HG02885 (cell line): ENCODE data around the gene MLH1.
A peak's percentile ranks its signal among the peaks of the same experiment; 100 is the strongest.
"Not testable (repeated sequence)": the region's sequence is repeated elsewhere in the genome, so short reads cannot be mapped to it uniquely, and the experiment has no call there.

ENCODE experiments used
- ATAC-seq: cut with Tn5 transposase; IDR thresholded peaks from one replicate; pipeline ENCODE4 v1.9.1; 2021; ENCODE audit warnings: mild to moderate bottlenecking; ENCODE audit not compliant: unreplicated experiment, poor library complexity

Gene MLH1

GRCh38 chr3:36993326-36994283, at the start of gene MLH1:
Gene MLH1 (plus strand): TSS chr3:36993518. CDS start chr3:36993548, 30 bp downstream.
- peak; percentile 91 for ATAC-seq

- no peak for ATAC-seq
Observed at GRCh38 chr3:36943601-36944000, 49.7 kb upstream of the MLH1 start.

- ATAC-seq = peak; percentile 55
Observed at GRCh38 chr3:36944012-36944640, 49.2 kb upstream of the MLH1 start.

GRCh38 chr3:36944641-36945270, 48.6 kb upstream of the MLH1 start, which contains the start of gene TRANK1:
Gene TRANK1 (minus strand): TSS chr3:36945054. CDS start chr3:36944809, 245 bp downstream.
- peak; percentile 75 for ATAC-seq

GRCh38 chr3:36945333-36945980, 47.9 kb upstream of the MLH1 start:
- no peak for ATAC-seq

- not testable (repeated sequence) for ATAC-seq
Observed at GRCh38 chr3:36947814-36948213, 45.5 kb upstream of the MLH1 start.

- no peak for ATAC-seq
Observed at GRCh38 chr3:36954452-36955134, 38.7 kb upstream of the MLH1 start.

GRCh38 chr3:36956155-36956554, 37.2 kb upstream of the MLH1 start:
- no peak for ATAC-seq

GRCh38 chr3:36957063-36957462, 36.3 kb upstream of the MLH1 start:
- ATAC-seq = no peak

GRCh38 chr3:36957862-36958686, 35.2 kb upstream of the MLH1 start:
- no peak for ATAC-seq

GRCh38 chr3:36959821-36960220, 33.5 kb upstream of the MLH1 start:
- ATAC-seq = no peak

- ATAC-seq = no peak
Observed at GRCh38 chr3:36960502-36960901, 32.8 kb upstream of the MLH1 start.

GRCh38 chr3:36963008-36963407, 30.3 kb upstream of the MLH1 start:
- ATAC-seq = not testable (repeated sequence)

- ATAC-seq = no peak
Observed at GRCh38 chr3:36964331-36964730, 29.0 kb upstream of the MLH1 start.

GRCh38 chr3:36964817-36965216, 28.5 kb upstream of the MLH1 start:
- peak; percentile 62 for ATAC-seq

- ATAC-seq = no peak
Observed at GRCh38 chr3:36965440-36965839, 27.9 kb upstream of the MLH1 start.

GRCh38 chr3:36969085-36969484, 24.2 kb upstream of the MLH1 start:
- ATAC-seq = no peak

- ATAC-seq = peak; percentile 100
Observed at GRCh38 chr3:36969540-36970432, 23.5 kb upstream of the MLH1 start.
